Glutamatergic neuron (in vitro differentiated cells): ENCODE data around the gene ZNF367. TPM values are rescaled to one million over a fixed set of nuclear protein-coding genes. Genes with fewer than 3 reads are reported as not detected.
"Not testable (repeated sequence)": the region's sequence is repeated elsewhere in the genome, so short reads cannot be mapped to it uniquely, and the experiment has no call there.

Source experiments
- DNase-seq: peaks from one replicate; pipeline ENCODE4 v3.0.0; 2022
- H3K27ac Mint-ChIP-seq: one replicate; pipeline ENCODE4 v1.8.0; 2020; ENCODE audit warnings: mild to moderate bottlenecking, mixed read lengths, inconsistent platforms; ENCODE audit not compliant: unreplicated experiment
- H3K27me3 Mint-ChIP-seq: one replicate; pipeline ENCODE4 v1.8.0; 2020; ENCODE audit warnings: mild to moderate bottlenecking, moderate library complexity, mixed read lengths, inconsistent platforms; ENCODE audit not compliant: unreplicated experiment
- H3K36me3 Mint-ChIP-seq: one replicate; pipeline ENCODE4 v1.8.0; 2020; ENCODE audit warnings: mild to moderate bottlenecking, mixed read lengths, inconsistent platforms; ENCODE audit not compliant: unreplicated experiment
- H3K4me1 Mint-ChIP-seq: one replicate; pipeline ENCODE4 v1.8.0; 2020; ENCODE audit warnings: mild to moderate bottlenecking, low read depth, mixed read lengths, inconsistent platforms; ENCODE audit not compliant: unreplicated experiment
- H3K4me3 Mint-ChIP-seq: one replicate; pipeline ENCODE4 v1.8.0; 2020; ENCODE audit warnings: mild to moderate bottlenecking, mixed read lengths, inconsistent platforms; ENCODE audit not compliant: unreplicated experiment
- H3K9me3 Mint-ChIP-seq: one replicate; pipeline ENCODE4 v1.8.0; 2020; ENCODE audit warnings: mild to moderate bottlenecking, moderate library complexity, mixed read lengths, inconsistent platforms; ENCODE audit not compliant: unreplicated experiment
- total RNA-seq: library from RNA; stranded (reverse); fragmentation: NEBNext Ultra II Directional; extraction: Animal tissue kit (Norgen Biotek cat#: 25700); gene quantifications from one replicate; pipeline ENCODE4 v1.2.1, GENCODE V29; 2021; ENCODE audit not compliant: unreplicated experiment
- TF ChIP-seq, protein P1 (sequence below): fragments of 200-600 bp; sonication (generic); IDR thresholded peaks from one replicate; pipeline ENCODE4 v1.5.0; 2021; ENCODE audit not compliant: partially characterized antibody, unreplicated experiment

ZNF367 gene
- total RNA-seq, 1 donor from 2014 or later, result 39.5 TPM

DNA sequence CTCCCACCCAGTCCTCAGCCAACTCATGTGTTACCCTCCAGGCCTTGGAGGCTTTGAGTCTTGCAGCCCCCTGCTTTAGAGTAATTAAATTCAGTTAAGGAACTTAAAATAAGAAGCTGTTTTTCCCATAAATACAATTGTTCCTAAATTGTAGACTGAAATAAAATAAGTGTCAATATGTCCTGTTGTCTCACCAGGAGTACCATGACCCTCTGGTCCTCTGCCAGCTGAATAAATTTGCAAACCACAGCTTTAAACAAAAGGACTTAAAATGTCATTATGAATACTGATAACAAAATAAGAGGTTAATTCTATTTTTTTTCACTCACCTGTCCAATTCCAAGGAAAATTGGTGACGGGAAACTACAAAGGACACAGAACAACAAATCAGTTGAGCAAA lies 50.2 kb downstream of the ZNF367 start:
- Mint-ChIP-seq H3K27me3 (no peaks in the 10 kb centered on the region), H3K27ac (no peak overlapping the region), H3K4me1 (no peaks in the 10 kb centered on the region), H3K36me3 (peaks cover 4% of the 10 kb centered on the region), H3K4me3 (no peak overlapping the region), H3K9me3 (no peaks in the 10 kb centered on the region)
- TF ChIP-seq, protein P1, sequence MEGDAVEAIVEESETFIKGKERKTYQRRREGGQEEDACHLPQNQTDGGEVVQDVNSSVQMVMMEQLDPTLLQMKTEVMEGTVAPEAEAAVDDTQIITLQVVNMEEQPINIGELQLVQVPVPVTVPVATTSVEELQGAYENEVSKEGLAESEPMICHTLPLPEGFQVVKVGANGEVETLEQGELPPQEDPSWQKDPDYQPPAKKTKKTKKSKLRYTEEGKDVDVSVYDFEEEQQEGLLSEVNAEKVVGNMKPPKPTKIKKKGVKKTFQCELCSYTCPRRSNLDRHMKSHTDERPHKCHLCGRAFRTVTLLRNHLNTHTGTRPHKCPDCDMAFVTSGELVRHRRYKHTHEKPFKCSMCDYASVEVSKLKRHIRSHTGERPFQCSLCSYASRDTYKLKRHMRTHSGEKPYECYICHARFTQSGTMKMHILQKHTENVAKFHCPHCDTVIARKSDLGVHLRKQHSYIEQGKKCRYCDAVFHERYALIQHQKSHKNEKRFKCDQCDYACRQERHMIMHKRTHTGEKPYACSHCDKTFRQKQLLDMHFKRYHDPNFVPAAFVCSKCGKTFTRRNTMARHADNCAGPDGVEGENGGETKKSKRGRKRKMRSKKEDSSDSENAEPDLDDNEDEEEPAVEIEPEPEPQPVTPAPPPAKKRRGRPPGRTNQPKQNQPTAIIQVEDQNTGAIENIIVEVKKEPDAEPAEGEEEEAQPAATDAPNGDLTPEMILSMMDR, result no peak
- no peak for DNase-seq

DNA sequence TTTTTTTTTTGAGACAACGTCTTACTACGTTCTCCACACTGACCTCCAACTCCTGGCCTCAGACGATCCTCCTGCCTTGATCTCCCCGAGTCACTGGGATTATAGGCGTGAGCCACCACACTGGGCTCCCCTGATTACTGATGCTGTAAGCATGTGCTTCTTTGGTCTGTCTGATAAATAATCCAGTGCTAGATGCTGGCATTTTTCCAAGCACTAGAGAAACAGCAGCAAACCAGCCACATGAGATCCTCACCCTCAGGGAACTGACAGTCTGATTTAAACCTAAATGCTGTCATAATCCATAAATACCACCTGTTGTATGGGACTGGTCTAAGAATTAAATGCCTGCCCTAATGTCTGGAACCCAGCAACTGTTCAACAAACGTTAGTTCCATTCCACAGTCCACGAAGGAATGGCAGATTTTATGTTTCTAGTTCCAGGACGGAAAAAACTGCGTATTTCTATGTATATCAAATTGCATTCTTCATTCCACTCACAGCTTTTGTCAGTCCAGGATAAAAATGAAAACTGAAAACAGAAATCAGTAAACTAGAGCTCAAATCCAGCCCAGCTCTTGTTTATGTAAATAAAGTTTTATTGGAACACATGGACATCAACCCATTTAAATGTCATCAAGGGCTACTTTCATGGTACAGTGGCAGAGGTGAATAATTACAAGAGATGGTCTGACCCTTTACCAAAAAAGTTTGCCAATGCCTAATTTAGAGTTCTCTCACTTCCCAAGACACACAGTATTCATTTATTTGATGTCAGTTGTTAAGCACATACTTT lies 54.8 kb downstream of the ZNF367 start:
- no peaks in the 10 kb centered on the region for H3K4me1 Mint-ChIP-seq
- no peaks in the 10 kb centered on the region for H3K9me3 Mint-ChIP-seq
- no peak overlapping the region for H3K4me3 Mint-ChIP-seq
- H3K36me3 Mint-ChIP-seq, result peaks cover 4% of the 10 kb centered on the region
- H3K27ac Mint-ChIP-seq, result no peak overlapping the region
- H3K27me3 Mint-ChIP-seq, result no peaks in the 10 kb centered on the region
- no peak for DNase-seq
- TF ChIP-seq, protein P1, result no peak

DNA sequence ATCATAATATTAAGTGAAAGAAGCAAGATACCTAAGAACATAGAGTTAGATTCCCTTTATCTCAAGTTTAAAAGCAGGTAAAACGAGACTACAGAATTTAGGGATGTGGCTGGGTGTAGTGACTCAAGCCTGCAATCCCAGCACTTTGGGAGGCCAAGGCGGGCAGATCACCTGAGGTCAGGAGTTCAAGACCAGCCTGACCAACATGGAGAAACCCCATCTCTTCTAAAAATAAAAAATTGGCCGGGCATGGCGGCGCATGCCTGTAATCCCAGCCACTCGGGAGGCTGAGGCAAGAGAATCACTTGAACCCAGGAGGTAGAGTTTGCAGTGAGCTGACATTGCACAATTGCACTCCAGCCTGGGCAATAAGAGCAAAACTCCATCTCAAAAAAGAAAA lies 56.1 kb downstream of the ZNF367 start:
- H3K9me3 Mint-ChIP-seq, DNase-seq, H3K36me3 Mint-ChIP-seq, H3K27ac Mint-ChIP-seq, H3K4me1 Mint-ChIP-seq, H3K27me3 Mint-ChIP-seq, H3K4me3 Mint-ChIP-seq: not testable (repeated sequence)

DNA sequence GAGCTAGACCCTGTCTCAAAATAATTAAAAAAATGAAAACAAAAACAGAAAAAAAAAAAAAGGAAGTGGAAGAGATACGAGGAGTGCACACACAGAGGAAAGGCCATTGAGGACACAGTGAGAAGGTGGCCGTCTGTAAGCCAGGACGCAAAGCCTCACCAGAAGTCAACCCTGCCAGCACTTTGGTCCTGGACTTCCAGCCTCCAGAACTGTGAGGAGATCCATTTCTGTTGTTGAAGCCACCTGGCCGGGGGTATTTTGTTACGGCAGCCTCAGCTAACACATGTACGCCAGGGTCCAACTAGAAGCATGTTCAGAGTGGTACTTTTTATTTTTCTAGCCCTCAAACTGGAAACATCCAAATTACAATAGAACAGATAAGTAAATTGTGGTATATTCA lies 56.5 kb downstream of the ZNF367 start:
- Mint-ChIP-seq H3K4me1 (no peaks in the 10 kb centered on the region), H3K4me3 (no peak overlapping the region), H3K27ac (no peak overlapping the region), H3K27me3 (no peaks in the 10 kb centered on the region), H3K9me3 (no peaks in the 10 kb centered on the region), H3K36me3 (peaks cover 4% of the 10 kb centered on the region)
- DNase-seq, result no peak
- TF ChIP-seq, protein P1, result no peak

DNA sequence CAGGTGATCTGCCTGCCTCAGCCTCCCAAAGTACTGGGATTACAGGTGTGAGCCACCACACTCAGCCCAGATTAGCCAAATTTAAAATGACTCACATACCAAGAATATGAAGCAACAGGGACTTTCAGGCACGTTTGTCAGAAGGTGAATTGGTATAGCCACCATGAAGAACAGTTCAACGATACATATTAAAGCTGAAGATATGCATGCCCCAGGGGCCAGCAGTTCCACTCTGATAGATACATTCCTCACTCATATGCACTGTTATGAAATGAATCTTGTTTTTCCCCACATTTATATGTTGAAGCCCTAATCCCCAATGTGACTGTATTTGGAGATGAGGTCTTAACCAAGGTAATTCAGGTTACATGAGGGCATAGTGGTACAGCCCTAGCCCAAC lies 57.2 kb downstream of the ZNF367 start:
- no peak for DNase-seq
- H3K27me3 Mint-ChIP-seq, result no peaks in the 10 kb centered on the region

DNA sequence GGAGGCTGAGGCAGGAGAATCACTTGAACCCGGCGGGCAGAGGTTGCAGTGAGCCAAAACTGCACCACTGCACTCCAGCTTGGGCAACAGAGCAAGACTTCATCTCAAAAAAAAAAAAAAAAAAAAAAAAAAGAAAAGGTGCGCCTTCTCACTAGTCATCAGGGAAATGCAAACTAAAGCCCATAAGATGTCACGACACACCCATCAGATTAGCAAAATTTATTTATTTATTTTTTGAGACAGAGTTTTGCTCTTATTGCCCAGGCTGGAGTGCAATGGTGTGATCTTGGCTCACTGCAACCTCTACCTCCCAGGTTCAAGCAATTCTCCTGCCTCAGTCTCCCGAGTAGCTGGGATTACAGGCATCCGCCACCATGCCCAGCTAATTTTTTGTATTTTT lies 57.6 kb downstream of the ZNF367 start:
- H3K27me3 Mint-ChIP-seq, H3K4me1 Mint-ChIP-seq, DNase-seq, H3K27ac Mint-ChIP-seq, H3K9me3 Mint-ChIP-seq, H3K36me3 Mint-ChIP-seq, H3K4me3 Mint-ChIP-seq: not testable (repeated sequence)

More for the DNA sequence above, 57.2 kb downstream of the ZNF367 start:
- TF ChIP-seq, protein P1, result no peak
- H3K36me3 Mint-ChIP-seq, result peaks cover 4% of the 10 kb centered on the region
- no peak overlapping the region for H3K4me3 Mint-ChIP-seq
- H3K4me1 Mint-ChIP-seq, result no peaks in the 10 kb centered on the region
- no peak overlapping the region for H3K27ac Mint-ChIP-seq
- H3K9me3 Mint-ChIP-seq, result no peaks in the 10 kb centered on the region
